ENCODE measurements around the gene LMLN. TPM values are rescaled to one million over a fixed set of nuclear protein-coding genes. Genes with fewer than 3 reads are reported as not detected.

The LMLN gene
- total RNA-seq, 2 experiments from 2014 or later = 0.50 to 6.2 TPM

- no TSS peak for BruUV-seq (replicated peaks)
- CTCF ChIA-PET (ENCODE audit: unreplicated experiment) = interaction anchor here (0.5 kb wide), 1 partner anchor 541 kb away, joined by 3 read pairs; no protein-coding TSS in a partner anchor
- POLR2A ChIA-PET = interaction anchor here (1.3 kb wide), 1 partner anchor 9 kb away, joined by 6 read pairs; no protein-coding TSS in a partner anchor
- Histone ChIP-seq H3K79me2 (ENCODE audit: insufficient read depth, low read depth, low read length) (no peaks in the 10 kb centered on the region), H3K27ac (ENCODE audit: low read depth, low read length, poor library complexity, severe bottlenecking) (no peak overlapping the region), H3K4me3 (ENCODE audit: low read depth, low read length, poor library complexity, severe bottlenecking) (no peak overlapping the region), H3K4me1 (ENCODE audit: insufficient read depth, low read length, poor library complexity, severe bottlenecking) (no peaks in the 10 kb centered on the region), H3K4me2 (ENCODE audit: low read length) (no peak overlapping the region), H3K36me3 (ENCODE audit: insufficient read depth, low read length) (no peaks in the 10 kb centered on the region), H3K9me2 (ENCODE audit: insufficient read depth, low read length) (no peaks in the 10 kb centered on the region), H4K20me1 (ENCODE audit: insufficient read depth, low read length) (no peaks in the 10 kb centered on the region), H3K9me3 (ENCODE audit: low read length) (no peaks in the 10 kb centered on the region), H2AFZ (ENCODE audit: low read length) (no peak overlapping the region)
- TF ChIP-seq EZH2phosphoT487 (IDR thresholded peaks at IDR 0.05; ENCODE audit: borderline replicate concordance, low read depth, low read length) (no peak), CTCF (conservative IDR thresholded peaks at IDR 0.05; ENCODE audit: low read length) (no peak)
- intact Hi-C loops (cut with micrococcal nuclease; ENCODE audit: unreplicated experiment) = no loop called here
- DNase-seq (ENCODE audit: low spot score) = no peak
Measured at GRCh38 chr3:198061119-198062067, 101.4 kb downstream of the LMLN start.

- ChIA-PET POLR2A (no interaction called here), CTCF (ENCODE audit: unreplicated experiment) (interaction anchor here (0.5 kb wide), 1 partner anchor 541 kb away, joined by 3 read pairs; no protein-coding TSS in a partner anchor)
Measured at GRCh38 chr3:198062068-198062465, 102.0 kb downstream of the LMLN start.

More at GRCh38 chr3:198062068-198062465, 102.0 kb downstream of the LMLN start:
- no peak for TF ChIP-seq EZH2phosphoT487 (IDR thresholded peaks at IDR 0.05; ENCODE audit: borderline replicate concordance, low read depth, low read length)
- no peak for TF ChIP-seq CTCF (conservative IDR thresholded peaks at IDR 0.05; ENCODE audit: low read length)
- no peak for DNase-seq (ENCODE audit: low spot score)
- Histone ChIP-seq H4K20me1 (ENCODE audit: insufficient read depth, low read length) (no peaks in the 10 kb centered on the region), H3K79me2 (ENCODE audit: insufficient read depth, low read depth, low read length) (no peaks in the 10 kb centered on the region), H3K4me1 (ENCODE audit: insufficient read depth, low read length, poor library complexity, severe bottlenecking) (peaks cover under 1% of the 10 kb centered on the region), H3K36me3 (ENCODE audit: insufficient read depth, low read length) (no peaks in the 10 kb centered on the region), H3K4me3 (ENCODE audit: low read depth, low read length, poor library complexity, severe bottlenecking) (no peak overlapping the region), H3K4me2 (ENCODE audit: low read length) (no peak overlapping the region), H3K27ac (ENCODE audit: low read depth, low read length, poor library complexity, severe bottlenecking) (no peak overlapping the region), H3K9me3 (ENCODE audit: low read length) (no peaks in the 10 kb centered on the region), H2AFZ (ENCODE audit: low read length) (no peak overlapping the region), H3K9me2 (ENCODE audit: insufficient read depth, low read length) (no peaks in the 10 kb centered on the region)
- no TSS peak for BruUV-seq (replicated peaks)
- intact Hi-C loops (cut with micrococcal nuclease; ENCODE audit: unreplicated experiment) = no loop called here

Data from OCI-LY7 (cell line).